Posterior vena cava (tissue), 2 donors: ENCODE results near the gene CCDC187. TPM values are rescaled to one million over a fixed set of nuclear protein-coding genes. Genes with fewer than 3 reads are reported as not detected.

ENCODE experiments used
- DNase-seq: peaks from one replicate; pipeline ENCODE4 v3.0.0-alpha.2; 2020; ENCODE audit warnings: low spot score
- intact Hi-C, 2 donors: fragments of 100-400 bp; cut with DNase I; formaldehyde crosslinking; loops; one replicate each; pipeline versions ENCODE4 v1.14.1 to v1.14.2; 2022 to 2023
- total RNA-seq, 2 donors: library from RNA; stranded (reverse); fragmentation: NEBNext Ultra II Directional; extraction: Animal tissue kit (Norgen Biotek cat#: 25700); gene quantifications; one replicate each; pipeline ENCODE4 v1.2.1, GENCODE V29; 2021
- donor health status: DM: yes; HTN: yes; CAD: no.
- donor health status: DM: yes; HTN: yes; CAD: no.

CCDC187 gene
- total RNA-seq, 2 donors from 2014 or later = not detected

DNA sequence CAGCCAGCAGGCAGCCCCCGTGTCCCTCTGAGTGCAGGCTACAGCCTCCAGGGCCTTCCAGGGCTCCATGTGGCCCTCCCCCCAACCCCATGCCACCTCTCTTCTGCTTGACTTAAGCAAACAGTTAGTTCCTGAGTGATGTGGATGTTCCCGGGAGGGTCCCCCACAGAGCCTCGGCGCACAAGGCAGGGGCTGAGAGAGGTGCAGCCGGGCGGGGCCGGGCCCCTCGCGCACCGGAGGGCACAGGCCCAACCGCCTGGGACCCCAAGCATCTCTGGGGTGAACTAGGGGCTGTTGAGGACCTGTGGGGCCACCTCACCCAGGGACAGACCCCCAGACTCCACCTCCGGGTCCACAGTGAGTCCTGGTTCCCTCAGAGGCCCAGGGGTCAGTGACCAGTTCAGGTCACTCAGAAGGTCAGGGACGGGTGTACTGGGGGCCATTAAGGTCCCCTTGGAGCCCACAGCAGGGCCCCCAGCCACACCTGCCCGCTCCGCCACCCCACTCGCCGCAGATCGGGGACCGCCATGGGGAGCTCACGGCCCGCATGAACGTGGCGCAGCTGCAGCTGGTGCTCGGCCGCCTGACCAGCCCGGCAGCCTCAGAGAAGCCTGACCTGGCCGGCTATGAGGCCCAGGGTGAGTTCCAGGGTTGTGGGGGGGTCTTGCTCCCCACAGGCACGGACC, 36.6 kb upstream of the CCDC187 start:
- intact Hi-C loops = no loop called here

DNA sequence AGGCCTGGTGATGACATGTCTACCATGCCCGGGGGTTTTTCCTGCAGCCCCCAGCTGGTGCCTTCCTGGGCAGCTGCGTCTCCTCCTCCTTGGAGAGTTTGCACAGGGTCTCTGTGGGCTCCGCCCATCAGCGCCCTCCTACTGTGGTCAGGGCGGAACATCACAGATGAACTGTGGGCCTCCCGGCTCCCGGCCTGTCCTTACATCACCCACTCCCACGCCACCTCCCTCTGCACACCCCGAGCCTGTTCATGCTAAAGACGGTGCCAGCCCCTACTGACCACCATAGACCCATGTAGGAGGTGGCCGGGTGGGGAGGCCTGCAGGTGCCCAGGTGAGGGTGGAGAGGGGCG, 36.0 kb upstream of the CCDC187 start:
- intact Hi-C loops = loop anchor here in 1 of 2 donors (5.0 kb wide), 1 partner anchor 62 kb away; the partner anchor contains the start of gene SNAPC4
- no peak for DNase-seq

More for the DNA sequence above, 36.6 kb upstream of the CCDC187 start:
- DNase-seq = no peak

DNA sequence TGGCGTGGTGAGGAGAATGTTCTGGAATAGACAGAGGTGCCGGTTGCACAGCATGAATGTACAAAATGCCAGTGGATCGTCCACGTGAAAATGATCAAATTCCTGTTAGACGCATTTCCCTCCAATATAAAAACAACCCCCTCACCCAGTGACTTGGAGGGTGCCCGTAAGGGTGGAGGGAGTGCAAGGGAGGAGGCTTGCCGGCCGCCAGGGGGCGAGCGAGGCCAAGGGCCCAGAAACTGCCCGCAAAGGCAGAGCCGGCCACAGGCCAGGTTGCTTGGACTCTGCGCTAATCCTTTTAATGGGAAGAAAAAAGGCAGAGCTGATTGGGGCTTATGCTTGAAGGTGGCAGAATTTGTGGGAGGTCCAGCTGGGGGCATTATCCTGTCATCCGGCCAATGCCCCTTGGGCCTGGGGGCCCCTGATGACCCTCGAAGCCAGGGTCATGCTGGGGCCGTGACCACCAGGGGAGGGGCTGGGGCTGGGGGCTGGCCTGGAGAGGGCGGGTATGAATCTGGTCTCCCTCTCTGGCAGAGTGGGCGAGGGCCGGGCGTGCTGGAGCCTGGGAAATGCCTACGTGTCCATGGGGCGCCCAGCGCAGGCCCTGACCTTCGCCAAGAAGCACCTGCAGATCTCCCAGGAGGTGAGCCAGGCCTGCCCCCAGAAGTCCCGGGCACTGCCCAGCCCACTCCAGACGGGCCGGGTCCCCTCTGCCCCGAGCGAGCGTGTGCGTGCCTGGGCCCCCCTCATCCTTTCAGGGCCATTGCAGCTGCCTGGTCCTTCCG, 35.5 kb upstream of the CCDC187 start:
- intact Hi-C loops = loop anchor here in 1 of 2 donors (5.0 kb wide), 1 partner anchor 63 kb away; the partner anchor contains the start of gene SNAPC4

DNA sequence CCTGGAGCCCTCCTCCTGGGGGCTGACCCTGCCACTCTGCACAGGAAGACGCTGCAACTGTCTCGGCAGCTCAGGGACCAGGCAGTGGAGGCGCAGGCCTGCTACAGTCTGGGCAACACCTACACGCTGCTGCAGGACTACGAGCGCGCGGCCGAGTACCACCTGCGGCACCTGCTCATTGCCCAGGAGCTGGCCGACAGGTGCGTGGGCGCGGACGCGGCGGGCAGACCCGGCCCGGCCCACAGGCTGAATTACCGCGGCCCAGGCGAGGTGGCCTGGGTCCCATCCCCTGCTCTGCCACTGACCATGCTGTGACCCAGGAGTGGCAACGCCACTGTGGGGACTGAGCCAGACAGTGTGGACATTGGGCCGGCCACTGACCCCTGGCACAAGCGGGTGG, 34.6 kb upstream of the CCDC187 start:
- DNase-seq = no peak
- intact Hi-C loops = loop anchor here in 1 of 2 donors (5.0 kb wide), 1 partner anchor 64 kb away; the partner anchor contains the start of gene SNAPC4

More for the DNA sequence above, 35.5 kb upstream of the CCDC187 start:
- DNase-seq = peak; percentile 92

DNA sequence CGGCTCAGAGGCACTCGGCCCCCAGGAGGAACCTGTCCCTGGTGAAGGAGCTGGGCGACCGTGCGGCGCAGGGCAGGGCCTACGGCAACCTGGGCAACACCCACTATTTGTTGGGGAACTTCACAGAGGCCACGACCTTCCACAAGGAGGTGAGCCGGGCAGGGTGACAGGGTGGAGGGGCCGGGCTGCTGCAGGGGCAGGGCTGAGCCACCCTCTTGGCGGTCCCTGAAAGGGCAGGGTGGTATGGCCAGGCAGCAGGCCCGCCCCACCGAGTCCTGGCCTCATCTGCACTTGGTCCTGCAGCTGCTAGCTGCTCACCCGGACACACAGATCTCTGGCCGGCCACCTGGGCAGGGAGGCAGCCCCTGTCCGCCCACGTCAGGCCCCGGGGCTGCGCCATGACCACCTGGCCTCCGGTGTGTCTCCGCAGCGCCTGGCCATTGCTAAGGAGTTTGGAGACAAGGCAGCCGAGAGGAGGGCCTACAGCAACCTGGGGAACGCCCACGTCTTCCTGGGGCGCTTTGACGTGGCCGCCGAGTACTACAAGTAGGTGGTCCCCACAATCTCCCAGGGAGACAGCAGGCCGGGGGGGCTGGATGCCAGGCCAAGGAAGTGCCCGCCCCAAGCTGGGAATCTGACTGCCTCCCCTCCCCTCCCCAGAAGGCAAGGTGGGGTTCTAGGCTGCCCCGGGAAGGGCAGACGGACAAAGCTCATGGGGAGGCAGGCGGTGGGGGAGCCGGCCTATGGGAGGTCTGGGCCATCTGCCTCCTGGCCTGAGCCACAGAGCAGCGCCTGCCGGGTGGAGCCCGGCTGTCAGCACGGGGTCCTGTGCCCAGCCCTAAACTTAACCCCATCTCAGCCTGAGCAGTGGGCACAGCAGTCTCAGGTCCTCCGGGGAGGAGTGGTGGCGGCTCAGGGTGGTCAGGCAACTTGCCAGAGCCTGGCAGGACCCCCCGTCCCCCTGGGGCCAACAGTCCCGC, 33.8 kb upstream of the CCDC187 start:
- intact Hi-C loops = loop anchor here in 1 of 2 donors (5.0 kb wide), 1 partner anchor 65 kb away; the partner anchor contains the start of gene SNAPC4
- DNase-seq = no peak

DNA sequence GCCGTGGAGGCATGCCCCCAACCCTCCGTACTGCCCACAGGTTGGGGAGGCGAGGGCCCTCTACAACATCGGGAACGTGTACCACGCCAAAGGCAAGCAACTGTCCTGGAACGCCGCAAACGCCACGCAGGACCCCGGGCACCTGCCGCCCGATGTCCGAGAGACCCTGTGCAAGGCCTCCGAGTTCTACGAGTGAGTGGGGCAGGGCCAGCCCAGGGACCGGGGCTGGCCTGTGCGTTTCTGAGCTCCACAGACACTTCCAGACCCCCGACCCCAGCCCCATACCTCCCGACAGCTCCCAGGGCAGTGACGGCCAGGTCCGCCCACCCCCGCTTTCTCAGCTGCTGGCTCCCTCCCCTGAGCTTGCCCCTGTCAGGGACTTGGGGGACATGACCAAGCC, 33.0 kb upstream of the CCDC187 start:
- DNase-seq = no peak
- intact Hi-C loops = loop anchor here in 1 of 2 donors (5.0 kb wide), 1 partner anchor 65 kb away; the partner anchor contains the start of gene SNAPC4

DNA sequence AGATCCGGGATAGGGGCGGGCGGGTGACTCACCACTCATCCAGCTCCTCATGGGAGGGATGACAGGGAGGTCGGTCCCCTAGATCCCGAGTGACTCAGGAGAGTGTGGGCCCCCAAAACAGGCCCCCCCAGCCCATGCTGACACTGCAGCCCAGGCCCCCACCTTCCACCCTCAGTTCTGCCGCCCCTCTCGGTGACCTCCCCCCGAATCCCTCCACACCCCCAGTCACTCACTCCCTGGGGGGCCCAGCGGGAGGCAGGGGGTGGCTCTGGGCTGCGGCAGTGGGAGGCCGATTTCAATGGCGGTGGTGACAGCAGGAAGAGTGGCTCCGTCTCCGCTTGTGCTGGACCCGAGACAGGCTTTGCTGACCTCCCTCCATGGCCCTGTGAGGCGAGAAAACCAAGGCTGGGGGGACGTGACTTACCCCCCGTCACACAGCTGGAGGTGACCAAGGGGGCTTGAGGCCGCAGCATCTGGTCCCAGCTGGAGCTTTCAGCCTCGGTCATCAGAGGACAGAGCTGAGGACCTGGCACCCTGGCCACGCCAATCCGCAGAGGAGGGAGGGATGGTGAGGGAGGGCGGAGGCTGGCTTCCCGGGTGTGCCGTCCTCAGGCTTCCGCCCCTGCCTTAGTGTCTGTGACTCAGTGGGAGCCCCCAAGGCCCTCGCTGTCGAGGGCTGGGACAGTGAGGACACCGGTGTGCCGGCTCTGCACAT, 32.4 kb upstream of the CCDC187 start:
- DNase-seq = no peak
- intact Hi-C loops = loop anchor here in 1 of 2 donors (5.0 kb wide), 1 partner anchor 66 kb away; the partner anchor contains the start of gene SNAPC4

DNA sequence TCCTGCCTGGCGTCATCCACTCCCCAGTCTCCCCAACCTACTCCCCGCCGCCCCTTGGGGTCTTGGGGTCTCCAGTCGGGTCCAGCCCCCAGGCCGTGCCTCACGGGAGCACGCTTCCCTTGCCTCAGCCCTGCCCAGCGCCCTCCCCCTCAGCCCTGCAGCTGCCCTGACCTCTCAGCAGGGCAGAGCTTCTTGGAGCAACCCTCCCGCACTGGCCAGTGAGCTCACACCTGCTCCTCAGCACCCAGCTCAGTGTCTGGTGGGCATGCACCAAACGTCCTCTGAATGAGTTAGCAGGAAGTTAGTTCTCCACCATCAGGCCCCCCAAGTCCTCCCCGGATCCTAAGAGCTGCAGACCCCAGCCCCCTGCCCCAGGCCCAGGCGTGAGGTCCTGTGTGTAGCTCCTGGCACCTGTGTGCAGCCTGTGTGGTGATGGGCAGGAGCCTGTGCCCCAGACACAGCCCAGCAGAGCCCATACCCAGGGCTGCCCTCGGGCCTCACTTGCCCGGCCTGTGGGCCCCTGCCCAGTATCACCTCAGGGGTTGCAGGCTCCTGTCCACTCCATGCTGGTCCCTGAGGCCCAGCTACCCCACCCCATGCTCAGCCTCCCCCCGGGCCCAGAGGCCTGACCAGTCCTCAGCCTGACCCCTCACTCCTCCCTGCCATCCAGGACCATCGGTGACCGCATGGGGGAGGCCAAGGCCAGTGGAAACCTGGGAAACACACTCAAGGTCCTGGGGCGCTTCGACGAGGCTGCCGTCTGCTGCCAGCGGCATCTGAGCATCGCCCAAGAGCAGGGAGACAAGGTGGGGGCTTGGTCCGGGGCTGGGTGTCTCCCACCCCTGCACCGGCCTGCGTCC, 31.6 kb upstream of the CCDC187 start:
- intact Hi-C loops = loop anchor here in 1 of 2 donors (5.0 kb wide), 1 partner anchor 67 kb away; the partner anchor contains the start of gene SNAPC4
- no peak for DNase-seq

DNA sequence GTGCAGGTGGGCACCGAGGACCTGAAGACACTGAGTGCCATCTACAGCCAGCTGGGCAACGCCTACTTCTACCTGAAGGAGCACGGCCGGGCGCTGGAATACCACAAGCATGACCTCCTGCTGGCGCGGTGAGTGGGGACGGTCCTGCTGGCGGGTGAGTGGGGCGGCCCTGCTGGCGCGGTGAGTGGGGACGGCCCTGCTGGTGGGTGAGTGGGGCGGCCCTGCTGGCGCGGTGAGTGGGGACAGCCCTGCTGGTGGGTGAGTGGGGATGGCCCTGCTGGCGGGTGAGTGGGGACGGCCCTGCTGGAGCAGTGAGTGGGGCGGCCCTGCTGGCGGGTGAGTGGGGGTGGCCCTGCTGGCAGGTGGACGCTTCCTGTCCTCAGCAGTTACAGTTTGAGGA, 30.6 kb upstream of the CCDC187 start:
- intact Hi-C loops = no loop called here

DNA sequence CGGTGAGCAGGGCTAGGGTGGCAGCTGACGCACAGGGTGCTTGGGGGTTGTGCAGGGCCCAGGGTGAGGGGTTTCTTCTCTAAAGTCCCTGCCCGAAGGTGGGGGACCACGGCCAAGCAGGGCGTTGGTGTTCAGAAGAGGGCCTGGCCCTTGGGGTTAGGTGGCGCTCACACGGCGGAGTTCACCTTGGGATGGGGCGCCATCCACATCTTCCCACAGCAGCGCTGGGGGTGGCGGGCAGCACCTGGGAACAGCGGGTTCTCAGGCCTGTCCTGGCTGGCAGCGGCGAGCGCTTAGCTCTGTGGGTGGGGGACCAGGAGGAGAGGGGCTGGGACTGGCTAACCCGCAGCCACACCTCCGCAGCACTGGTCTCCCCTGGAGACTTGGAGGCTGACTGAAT, 29.6 kb upstream of the CCDC187 start:
- intact Hi-C loops = no loop called here
- no peak for DNase-seq

More for the DNA sequence above, 30.6 kb upstream of the CCDC187 start:
- no peak for DNase-seq

DNA sequence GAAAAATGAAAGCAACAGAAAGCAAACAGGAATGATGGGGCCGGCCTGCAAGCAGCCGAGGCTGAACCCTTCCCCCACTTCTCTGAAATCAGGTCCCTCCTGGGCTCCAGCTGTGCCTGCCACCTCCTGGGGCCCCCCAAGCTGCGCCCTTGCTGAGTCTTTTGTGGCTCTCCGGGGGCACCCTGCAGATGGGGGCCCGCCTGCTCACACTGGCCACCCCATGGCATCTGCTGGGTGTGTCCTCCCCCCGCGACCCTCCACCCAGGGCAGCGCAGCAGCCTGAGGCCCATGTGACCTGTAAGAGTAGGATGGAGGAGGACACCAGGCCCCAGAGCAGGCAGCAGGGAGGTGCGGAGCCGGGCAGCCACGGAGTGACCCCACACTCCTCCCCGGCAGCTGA, 29.2 kb upstream of the CCDC187 start:
- no peak for DNase-seq
- intact Hi-C loops = no loop called here

DNA sequence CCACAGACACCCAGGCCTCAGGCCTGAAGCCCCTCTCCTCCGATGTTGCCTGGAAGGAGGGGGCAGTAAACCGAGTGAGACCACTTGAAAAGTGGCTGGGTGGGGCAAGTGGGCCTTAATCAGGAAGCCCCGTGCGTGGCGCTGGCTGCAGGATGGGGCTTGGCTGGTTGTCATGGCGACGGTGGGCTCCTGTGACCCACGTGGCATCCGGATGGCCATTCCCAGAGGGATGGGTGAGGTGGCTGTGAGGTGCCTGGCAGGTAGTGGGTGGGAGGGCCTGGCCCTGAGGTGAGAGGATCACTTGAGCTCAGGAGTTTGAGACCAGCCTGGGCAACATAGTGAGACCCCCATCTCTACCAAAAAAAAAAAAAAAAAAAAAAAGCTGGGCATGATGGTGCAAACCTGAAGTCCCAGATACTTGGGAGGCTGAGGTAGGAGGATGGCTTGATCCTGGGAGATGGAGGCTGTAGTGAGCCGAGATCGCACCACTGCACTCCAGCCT, 28.6 kb upstream of the CCDC187 start:
- no peak for DNase-seq
- intact Hi-C loops = no loop called here

DNA sequence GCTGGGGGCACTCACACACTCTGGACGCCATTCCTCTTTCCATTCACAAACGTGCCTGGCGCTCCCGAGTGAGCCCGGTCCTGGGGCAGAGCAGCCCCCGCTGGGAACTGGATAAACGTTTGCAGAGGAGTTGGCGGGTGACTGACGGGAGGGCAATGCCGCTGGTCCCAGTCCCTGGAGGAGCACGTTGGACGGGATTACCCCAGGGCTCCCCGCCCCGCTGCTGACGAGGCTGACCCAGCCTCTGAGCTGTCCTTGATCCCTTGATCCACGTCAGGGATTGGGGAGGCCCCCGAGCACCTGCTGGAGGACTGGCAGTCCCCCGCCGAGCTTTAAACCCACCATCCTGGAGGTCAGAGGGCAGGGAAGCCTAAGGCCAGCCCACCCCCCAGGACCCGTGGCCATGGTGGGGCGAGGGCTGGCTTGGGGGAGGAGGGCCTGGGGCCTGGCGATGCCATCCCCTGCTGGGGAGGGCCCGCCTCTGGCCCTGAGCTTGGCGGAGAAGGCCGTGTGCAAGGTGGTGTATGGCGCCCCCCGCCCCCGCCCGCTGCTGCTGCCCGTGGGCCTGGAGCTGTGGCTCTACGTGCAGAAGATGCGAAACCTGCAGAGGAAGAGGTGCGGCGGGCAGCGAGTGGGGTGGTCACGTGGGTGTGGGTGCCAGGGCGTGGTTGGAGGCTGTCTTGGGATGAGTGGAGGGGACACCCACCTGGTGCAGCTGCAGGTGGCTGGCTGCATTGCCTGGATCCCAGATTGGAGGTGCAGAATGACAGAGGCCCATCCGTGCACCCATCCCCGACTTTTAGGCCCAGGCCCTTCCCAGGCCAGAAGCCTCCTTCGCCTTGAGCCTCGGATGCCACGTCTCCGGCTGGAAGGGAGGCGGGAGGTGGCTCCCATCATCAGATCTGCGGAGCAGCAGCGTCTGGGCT, 27.9 kb upstream of the CCDC187 start:
- intact Hi-C loops = no loop called here
- DNase-seq = no peak

DNA sequence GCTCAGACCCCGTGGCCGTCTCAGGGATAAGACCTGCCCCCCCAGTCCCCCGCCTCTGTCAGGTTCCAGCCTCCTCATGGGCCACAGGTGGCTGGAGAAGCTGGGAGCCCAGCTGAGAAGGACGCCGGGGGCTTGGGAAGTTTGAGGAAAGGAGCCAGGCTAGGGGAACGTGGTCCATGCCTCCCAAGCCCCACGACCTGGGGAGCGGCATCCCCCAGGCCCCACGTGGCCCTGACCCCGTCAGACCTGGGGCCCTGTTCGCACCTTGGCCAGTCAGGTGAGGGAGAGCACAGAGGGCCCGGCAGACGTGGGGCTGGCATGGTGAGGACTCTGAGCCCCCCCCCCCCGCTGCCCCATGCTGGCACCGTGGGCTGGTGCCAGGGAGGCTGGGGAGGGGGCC, 27.1 kb upstream of the CCDC187 start:
- intact Hi-C loops = no loop called here
- DNase-seq = no peak

DNA sequence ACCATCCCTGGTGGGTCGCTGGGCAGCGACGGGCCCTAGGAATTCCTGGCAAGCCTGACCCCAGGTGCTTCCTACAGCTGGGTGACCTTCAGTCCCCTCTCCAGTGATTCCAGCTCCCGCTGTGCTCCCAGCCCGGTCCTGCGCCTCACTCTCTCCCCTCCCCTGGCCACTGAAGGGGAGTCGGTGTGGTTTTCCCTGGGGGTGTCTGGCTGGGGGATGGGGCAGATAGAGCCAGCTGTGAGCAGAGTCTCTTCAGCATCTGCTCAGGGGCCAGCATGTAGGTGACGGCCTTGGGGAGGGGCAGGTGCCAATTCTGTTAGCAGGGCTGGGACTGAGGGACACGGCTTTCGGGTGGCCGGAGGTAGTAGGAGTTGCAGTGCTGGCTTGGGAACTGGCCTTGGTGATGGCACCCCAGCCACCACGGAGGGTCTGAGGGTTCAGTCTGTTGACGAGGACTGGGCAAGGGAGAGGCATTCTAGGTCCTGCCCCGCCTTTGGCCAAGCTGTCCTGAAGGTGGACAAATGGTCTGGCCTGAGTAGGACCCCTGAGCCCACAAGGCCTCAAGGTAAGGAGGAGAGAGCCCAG, 26.6 kb upstream of the CCDC187 start:
- intact Hi-C loops = no loop called here

More for the DNA sequence above, 26.6 kb upstream of the CCDC187 start:
- DNase-seq = no peak
